GM21786 (cell line): ENCODE measurements around the gene GPRIN1.

Source experiments
- ATAC-seq: cut with Tn5 transposase; IDR thresholded peaks from one replicate; pipeline ENCODE4 v1.9.1; 2021; ENCODE audit not compliant: unreplicated experiment

Gene GPRIN1

DNA sequence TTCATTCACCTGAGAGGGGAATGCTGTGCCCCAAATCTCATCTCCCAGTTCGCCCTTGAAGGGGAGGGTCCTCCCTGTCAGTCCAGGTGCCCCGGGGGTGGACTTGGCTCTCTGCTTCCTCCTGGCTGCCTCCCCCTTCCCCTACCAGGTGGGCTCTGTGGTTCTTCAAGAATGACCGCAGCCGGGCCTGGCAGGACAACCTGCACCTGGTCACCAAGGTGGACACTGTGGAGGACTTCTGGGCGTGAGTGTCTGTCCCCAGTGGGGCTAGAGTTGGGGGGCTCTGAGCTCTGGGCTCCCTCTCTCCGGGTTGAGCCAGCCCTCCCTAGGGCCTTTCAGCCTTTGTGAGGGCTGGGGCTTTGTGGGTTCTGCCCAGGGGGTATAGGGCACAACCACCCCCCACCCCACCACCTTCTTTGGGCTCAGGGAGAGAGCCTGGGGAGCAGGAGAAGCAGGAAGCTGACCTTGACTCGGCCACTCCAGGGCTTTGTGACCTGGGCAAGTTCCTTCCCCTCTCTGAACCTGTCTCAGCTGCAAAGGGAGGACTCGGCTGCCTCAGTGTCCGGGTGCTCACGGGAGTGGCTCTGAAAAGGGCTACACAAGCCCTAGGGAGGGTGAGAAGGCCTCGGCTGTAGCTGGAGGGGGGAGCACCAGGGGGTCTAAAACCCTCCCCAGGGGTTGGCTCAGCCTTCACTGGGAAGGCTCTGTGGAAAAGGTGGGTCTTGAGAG is 33.7 kb upstream of the GPRIN1 start:
- ATAC-seq: no peak

DNA sequence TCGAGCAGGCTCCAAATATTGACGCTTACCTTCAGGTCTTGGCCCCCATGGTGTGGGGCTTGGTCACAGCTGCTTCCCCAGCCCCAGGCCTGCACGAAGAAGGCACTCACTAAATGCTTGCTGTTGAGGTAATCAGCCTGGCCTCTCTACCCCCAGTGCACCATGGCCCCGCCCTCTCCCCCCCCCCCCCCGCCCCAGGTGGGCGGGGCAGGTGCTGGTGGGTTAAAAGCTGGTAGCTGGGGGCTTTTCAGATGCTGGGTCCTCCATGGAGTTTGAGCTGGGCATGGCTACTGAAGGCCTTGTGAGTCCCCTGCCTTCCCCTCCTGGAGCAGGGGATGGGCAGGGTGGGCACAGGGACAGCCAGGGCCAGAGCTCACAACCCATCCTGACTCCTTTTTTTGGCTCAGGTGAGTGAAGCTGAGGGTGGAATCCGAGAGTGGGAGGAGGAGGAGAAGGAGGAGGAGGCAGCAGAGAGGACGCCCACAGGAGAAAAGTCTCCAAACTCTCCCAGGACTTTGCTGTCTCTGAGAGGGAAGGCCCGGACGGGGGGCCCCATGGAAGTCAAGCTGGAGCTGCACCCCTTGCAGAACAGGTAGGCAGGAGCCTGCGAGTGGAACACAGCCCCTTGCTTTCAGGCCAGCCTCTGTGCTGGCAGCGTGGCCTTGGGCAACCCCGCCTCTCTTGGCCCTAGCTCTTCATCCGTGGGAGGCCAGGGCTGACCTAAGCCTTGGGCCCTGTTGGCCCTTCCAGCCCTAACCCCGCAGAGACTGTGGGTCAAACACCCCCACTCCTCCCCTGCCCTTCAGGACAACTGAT is 32.9 kb upstream of the GPRIN1 start:
- no peak for ATAC-seq

DNA sequence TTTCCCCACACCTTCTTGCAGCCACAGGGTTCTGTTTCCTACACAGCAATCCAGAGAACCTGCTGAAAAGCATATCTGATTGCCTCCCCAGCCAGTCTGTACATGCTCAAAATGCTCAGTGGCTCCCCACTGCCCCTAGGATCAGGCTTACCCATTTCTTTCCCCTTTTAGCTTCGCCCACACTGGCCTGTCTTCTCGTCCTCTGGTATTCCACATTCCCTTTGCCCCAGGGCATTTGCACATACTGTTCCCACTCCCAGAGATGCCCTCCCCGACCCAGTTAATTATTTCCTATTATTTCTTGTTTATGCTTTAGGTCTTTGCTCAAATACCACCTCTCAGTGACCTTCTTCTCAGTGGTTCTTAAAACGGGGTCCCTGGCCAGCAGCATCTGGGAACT is 30.7 kb upstream of the GPRIN1 start:
- ATAC-seq: no peak

DNA sequence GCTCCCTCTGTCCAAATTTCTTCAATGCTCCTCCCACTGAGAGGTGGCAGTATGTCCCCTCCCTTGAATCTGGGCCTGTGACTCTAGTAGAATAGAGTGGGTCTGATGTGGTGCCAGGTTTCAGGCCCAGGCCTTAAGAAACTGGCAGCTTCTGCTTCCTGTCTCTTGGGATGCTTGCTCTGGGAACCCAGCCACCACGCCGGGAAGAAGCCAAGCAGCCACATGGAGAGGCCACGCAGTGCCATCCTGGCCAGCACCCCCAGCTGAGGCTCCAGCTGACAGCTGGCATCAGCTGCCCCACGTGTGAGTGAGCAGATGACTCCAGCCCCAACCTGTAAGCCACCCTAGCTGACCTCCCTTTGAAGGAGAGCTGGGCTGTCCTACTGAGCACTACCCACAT is 30.0 kb upstream of the GPRIN1 start:
- no peak for ATAC-seq

DNA sequence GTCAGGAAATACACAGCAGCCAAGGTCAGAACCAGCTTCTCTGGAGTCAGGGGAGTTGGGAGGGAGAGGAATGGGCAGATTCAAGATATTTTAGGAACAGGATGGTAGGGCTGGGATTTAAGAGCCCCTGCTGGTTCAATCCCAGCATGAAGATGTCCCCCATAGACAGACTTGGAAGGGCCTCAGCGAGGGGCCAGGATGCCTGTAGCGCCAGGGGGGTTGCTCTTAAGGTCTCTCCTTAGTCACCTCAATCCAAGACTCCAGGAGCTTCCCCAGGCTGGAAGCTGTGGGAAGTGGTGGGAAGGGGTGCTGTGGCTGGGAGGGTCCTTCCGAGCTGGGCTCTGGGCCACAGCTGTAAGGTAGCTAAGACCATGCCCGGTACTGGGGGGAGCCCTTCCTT is 29.3 kb upstream of the GPRIN1 start:
- ATAC-seq: no peak

DNA sequence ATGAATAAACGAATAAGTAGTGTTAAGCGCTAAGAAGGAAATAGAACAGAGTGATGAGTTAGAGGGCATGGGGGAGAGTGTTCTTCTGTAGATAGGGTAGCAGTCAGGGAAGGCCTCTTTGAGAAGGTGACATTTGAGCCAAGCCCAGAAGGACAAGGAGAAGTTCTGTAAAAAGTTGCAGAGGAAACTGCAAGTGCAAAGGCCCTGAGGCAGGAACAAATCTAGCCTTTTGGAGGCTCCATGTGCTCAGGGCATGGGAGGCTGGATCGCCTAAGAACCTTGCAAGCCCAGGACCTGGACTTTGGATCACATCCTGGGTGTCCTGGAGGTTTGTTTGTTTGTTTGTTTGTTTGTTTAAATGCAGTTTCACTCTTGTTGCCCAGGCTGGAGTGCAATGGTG is 28.5 kb upstream of the GPRIN1 start:
- no peak for ATAC-seq

DNA sequence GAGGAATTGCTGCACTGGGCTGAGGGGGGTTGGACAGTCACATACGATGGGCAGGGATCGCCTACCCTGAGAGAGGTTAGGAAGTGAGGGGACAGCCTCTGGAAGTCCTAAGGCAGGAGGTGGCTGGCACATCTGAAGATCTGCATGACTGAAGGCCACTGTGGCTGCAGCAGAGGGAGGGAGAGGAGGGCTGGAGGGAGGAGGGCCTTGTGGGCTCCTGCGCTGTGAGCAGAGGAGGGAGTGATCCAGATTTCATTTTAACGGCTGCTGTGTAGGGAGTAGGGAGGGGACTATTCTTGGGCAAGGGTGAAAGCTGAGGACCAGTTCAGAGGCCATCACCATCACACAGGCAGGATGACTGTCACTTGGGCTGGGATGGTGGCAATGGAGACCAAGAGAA is 27.6 kb upstream of the GPRIN1 start:
- no peak for ATAC-seq

DNA sequence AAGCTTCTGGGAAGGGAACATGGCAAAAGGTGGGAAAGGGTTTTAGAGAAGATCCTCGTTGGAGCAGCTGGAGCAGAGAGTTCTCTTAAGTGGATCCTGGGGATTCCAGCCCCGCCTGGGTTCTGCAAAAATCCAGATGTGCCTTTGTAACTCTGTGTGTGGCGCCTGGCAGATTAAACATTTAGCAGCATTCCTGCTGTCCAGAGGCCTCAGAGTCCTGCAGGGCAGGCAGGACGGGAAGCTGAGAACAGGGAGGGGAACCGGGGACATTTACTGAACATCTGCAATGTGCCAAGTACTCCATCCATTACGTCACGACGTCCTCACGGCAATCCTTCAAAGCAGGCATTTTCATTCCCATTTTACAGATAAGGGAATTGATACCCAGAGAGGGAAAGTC is 26.5 kb upstream of the GPRIN1 start:
- no peak for ATAC-seq

DNA sequence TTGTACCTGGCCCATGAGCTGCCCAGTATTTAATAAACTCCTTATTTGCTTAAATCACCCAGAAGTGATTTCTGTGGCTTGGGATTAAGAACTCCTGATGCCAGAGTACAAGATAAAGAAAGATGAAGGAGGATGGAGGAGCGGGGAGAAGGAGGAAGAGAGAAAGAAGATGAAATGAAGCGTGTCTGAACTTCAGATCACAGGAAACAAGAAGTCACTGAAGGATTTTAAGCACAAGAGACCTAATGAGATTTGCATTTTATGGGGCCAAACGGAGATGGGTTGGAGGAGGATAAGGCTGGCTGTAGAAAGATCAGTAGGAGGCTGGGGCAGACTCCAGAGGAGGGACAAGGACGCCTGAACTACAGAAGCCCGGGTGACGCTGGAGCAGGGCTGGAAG is 23.6 kb upstream of the GPRIN1 start:
- no peak for ATAC-seq

DNA sequence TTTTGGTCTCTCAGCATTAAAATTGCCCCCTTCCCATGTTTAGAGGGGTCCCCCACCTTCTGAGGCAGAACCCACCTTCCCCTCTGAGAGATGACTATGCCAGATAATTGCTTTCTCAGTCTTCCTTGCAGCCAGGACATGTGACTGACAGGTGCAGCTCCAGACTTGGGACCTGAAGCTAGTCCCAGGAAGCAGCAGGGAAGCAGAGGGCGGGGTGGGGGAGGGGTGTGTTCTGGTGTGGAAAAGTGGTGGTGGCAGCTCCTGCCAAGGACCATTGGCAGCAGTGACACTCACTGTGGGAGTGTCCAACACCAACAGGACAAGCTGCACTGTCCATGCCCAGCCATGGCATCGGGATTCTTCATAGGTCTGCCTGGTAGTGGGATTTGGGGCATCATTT is 22.8 kb upstream of the GPRIN1 start:
- no peak for ATAC-seq

DNA sequence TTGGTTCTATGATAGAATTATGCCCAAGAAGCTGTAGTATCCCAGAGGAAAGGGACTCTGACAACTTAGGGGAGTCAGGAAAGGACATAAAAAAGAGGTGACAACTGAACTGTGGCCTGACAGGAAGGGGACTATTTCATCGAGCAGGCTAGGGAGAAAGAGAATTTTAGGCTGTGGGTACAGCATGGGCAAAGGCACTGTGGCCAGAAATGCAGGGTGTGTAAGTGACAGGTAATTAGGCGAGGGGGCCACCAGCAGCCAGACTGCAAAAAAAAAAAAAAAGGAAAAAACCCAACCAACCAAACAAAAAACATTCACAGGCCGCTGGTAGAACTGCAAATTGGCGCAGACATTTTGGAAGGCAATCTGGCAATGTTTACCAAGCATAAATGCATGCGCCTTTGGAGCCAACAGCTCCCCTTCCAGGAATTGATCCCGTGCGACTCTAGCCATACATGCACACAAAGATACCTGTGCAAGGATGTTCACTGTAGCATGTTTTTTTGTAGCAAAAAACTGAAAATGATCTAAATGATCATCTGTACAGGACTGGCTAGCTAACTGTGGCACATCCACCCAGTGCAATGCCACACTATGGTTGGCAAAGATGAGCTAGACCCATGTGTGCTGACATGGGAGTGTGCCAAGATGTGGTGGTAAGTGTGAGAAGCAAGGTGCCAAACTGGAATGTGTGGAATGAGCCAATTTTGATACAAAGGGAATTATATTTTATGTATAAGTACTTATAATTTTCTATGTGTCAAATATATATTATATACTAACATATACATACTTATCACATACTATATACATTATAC is 21.6 kb upstream of the GPRIN1 start:
- no peak for ATAC-seq

DNA sequence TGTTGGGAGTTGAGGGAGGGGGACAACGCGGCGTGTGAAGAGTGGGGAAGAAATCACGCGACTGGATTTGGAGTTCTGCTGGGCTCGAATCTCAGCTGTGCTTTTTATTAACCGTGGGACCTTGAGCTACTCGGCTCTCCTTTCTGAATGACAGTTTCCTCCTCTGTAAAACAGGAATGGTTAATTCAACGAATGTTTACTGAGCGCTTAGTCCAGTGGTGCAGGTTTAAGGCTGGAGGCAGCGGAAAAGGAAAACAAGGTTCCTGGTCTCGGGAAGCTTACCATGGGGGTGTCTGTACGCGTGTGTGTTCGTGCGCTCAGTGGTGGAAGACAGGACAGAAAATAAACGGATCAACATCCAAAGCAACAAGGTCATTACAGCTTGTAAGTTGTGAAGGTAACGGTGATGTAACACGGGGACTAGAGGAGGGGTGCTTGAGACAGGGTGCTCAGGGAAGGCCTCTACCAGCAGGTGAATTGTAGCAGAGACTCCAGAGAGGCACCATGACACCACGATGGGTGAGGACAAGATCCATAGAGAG is 20.8 kb upstream of the GPRIN1 start:
- ATAC-seq: no peak

DNA sequence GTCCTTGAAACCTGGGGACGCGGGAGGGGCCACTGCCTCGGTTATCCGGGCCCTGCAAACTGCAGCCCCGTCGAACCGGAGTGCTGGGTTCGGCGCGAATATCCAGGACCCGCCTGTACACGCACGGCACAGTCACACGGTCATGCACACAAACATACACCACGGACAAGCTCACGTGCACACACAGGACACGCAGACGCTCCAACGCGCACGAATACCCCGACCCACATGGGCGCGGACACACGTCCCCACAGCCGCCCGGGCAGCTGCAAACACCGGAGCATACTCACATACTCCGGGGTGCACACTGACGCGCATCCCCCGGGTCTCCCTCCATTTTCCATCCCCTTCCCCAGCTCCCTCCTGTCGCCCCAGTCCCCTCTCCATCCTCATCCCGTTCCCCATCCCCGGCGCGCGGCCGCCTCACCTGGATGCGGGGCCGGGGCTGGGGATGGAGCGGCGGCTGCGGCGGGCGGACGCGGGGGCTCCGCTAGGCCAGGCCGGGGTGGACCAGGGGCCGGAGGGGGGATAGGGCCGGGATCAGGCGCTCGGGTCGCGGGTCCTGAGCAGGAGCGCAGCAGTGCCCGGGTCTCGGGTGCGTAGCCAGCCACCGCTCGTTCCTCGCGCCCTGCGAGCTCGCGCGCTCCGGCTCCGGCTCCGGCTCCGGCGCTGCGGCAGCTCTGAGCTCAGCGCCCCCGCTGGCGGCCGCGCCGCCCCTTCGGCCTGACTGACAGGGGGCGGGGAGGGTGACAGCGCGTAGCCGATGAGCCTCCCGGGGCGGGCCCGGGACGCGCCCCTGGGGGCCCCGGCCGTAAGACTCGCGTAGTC is 20.1 kb upstream of the GPRIN1 start, which contains the start of the genes EIF4E1B and SNCB:
EIF4E1B (plus strand) TSS at position 823 of the 828 bp plus-strand sequence. CDS start 12,113 bp downstream, outside the sequence.
SNCB (minus strand) TSS at position 682 of the 828 bp plus-strand sequence. CDS start 880 bp downstream, outside the sequence.
- ATAC-seq: peak; percentile 48

DNA sequence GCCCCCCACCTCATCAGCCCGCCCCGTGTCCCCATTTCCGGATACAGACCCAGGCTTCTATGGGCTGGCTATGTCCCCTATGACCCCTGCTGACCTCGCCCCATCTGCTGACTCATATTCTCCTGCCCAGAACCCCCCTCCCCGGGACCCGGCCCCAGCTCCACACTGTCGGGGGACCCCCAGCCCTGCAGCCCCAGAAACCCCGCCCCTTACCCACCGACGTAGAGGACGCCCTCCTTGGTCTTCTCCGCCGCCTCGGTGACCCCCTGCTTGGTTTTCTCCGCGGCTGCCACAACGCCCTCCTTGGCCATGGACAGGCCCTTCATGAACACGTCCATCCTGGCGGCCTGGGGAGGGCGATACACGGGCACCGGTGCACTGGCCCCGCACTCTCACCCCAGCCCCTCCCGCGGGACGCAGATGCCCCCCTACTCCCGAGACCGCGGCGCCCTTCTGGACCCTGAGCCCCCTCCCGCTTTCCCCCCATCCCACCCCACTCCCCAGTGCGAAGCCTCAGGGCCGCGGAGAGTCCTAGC is 19.4 kb upstream of the GPRIN1 start:
- ATAC-seq: no peak

DNA sequence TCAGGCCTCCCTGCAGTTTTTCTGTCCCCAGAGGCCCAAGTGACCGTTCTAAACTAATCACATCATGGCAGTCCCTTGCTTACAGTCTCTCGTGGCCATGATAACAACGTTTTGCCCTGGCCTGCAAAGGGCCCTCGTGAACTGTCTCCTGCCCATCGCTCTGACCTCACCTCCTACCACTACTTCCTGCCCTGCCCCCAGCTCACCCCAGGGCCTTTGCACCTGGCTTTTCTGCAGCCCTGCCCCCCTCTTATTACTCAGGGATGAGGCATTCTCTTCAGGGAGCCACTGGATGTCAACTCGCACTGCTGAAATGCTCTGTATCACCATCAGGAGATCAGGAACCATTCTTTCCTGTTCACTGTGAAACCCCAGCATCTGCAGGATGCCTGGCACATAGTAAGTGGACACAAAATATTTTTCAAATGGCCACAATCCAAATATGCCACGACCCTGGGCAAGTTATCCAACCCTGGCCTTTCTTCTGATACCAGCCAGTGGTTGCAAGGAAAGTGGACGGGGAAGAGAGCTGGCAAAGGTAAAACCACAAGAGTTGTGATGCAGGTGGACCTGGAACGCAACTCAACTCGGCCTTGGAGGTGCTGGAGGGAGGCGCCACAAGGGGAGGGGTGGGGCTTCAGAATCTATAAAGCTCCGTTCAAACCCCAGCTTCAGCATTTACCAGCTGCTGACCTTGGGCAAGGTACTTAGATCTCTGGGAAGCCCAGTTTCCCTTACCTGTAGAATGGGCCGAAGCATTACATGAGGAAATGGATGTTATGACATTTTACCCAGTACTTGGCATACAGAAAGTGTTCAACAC is 18.7 kb upstream of the GPRIN1 start:
- ATAC-seq: no peak

DNA sequence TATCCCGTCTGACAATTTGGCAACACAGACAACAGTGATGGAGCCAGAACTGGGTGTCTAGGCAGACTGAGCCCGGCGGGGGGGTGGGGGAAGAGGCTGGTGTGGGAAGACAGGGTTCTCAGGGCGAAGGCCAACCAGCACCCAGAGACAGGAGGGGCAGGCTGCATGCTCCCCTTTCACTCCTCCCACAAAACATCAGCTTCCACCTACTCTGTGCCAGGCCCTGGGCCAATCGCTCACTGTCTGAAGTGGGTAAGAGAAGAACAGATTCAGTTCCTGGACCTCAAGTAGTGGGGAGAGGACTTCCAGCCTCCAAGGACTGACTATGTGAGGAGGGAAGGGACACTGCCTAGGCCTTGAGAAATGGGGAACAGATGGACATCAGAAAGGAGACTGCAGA is 17.6 kb upstream of the GPRIN1 start:
- ATAC-seq: no peak

DNA sequence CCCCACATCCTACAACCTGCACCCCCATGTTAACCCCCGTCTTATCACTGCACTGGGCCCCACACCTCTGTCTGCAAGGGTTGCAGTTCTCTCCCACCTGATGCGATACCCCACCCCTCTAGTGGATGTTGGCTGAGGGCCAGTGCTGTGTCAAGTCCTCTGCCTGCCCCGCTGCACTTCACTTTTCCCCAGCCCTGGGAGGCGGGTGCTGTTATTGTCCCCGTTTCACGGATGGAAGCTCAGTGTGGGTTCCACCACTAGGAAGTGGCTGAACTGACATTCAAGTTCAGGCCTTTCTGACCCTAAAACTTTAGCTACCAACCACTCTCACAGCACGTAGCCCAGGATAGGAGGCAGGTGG is 16.9 kb upstream of the GPRIN1 start:
- ATAC-seq: no peak

DNA sequence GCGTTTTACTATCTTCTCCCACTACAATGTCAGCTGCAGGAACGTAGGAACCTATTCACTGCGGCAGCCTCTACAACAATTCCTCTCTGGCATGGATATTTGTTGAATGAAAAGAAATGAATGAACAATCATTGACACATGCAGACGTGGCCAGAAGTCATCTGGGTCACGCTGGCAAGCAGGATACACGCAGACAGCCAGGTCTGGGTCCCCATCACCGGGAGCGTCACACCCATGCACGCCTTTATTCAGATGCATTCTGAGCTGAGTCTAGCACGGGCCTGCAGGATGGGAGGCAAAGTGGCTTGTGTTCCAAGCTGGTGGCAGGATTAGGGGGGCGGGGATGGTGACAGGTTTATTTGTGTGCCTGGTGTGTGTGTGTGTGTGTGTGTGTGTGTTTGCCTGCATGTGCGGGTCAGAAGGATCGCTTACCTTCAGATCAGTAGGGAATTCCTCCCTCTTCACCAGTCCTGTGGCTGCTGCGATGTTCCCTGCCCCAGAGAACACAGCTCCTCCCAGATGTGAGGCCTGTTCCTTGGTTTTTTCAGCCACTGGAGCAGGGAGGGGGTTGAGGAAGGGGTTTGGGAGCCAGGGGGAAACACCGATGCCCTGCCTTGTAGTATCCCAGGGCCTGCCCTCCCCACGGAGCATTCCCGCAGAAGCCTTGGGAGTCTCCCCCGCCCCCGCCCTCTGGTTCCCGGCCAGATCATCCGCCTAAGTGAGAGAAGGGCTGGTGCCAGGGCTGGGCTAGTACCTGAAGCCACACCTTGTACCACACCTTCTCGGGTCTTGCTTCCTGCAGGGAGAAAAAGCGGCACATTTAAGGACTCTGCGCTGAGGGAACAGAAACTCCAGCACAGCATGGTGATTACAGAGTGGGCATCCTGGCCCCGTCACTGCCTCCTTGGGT is 16.3 kb upstream of the GPRIN1 start:
- ATAC-seq: no peak
